ENCODE data around the gene HPSE.

Gene HPSE

DNA sequence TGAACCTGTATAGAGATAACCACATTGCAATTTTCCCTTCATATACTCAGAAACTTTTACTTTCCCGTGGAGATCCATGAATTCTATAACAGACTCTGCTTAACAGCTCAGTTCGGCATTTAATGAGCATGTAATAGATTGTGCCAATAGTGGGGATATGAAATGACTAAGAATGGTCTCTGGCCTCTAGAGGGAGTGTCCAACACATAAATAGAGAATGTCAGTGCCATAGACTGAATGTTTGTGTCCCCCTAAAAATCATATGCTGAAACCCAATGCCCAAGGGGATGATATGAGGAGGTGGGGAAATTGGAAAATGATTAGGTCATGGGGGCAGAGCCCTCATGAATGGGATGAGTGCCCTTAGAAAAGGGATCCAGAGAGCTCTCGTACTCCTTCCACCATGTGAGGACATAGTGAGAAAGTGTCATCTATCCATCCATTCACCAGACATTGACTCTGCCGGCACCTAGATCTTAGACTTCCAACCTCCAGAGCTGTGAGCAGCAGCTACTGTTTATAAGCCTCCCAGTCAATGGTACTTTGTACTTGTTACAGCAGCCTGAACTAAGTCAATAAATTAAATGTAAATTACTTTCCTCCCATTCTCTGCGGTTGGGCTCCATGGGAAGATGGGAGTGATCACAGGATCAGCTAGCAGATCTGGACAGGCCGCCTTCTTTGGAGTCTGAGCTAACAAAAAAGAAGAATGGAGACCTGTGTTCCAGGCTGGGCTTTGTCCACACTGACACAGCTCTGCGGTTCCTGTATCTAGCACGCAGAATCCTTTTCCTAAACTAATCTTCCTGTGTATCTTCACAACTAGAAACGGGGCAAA is 28.1 kb upstream of the HPSE start:
- Histone ChIP-seq H3K9me3 (ENCODE audit: control insufficient read depth, insufficient read depth, low read length) (no peaks in the 10 kb centered on the region), H3K27ac (ENCODE audit: low read length) (no peak overlapping the region), H3K27me3 (ENCODE audit: control insufficient read depth, insufficient read depth, low read length) (no peaks in the 10 kb centered on the region), H3K4me3 (ENCODE audit: low read length) (no peak overlapping the region), H3K4me1 (ENCODE audit: control insufficient read depth, insufficient read depth, low read length) (peaks cover 2% of the 10 kb centered on the region; the same call in 1 of the 2 replicates), H3K36me3 (ENCODE audit: control insufficient read depth, insufficient read depth, low read length) (no peaks in the 10 kb centered on the region)
- WGBS (ENCODE audit: insufficient coverage, insufficient read length), result no CpG with 5 or more reads among the region's 9 CpGs
- no peak for DNase-seq (ENCODE audit: low read depth, low spot score)

DNA sequence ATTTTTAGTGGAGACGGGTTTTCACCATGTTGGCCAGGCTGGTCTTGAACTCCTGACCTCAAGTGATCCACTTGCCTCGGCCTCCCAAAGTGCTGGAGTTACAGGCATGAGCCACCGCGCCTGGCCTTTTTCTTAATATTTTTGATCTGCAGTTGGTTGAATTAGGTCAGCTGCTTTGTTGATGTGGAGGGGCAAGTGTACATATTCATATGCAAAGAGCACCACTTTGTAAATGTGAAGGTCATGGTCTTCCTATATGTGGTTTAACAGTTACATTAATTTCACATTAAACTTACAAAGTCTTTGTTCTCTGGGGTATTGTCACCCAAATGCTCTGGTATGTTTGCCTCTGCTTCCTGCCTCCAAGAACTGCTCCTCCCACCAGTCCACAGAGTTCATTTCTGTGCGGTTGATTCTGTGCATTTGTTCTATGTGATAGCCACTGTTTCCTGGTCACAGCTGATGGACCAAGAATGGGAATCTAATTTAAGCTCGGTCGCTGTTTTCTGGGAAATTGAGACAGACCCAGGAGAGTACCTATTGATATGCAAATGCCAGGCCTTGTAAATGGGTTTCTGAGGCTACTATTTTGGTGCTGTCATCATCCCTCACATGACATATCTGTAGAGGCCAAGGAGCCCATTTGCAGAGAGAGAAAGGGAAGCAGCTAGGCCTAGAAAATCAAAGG is 26.9 kb upstream of the HPSE start:
- H3K4me3 ChIP-seq (ENCODE audit: low read length), result no peak overlapping the region
- H3K36me3 ChIP-seq (ENCODE audit: control insufficient read depth, insufficient read depth, low read length), result no peaks in the 10 kb centered on the region
- peaks cover 2% of the 10 kb centered on the region; the same call in 1 of the 2 replicates for H3K4me1 ChIP-seq (ENCODE audit: control insufficient read depth, insufficient read depth, low read length)
- no peaks in the 10 kb centered on the region for H3K9me3 ChIP-seq (ENCODE audit: control insufficient read depth, insufficient read depth, low read length)
- WGBS (ENCODE audit: insufficient coverage, insufficient read length), result no CpG with 5 or more reads among the region's 7 CpGs
- peak overlapping the region; percentile 35 for H3K27ac ChIP-seq (ENCODE audit: low read length)
- no peaks in the 10 kb centered on the region for H3K27me3 ChIP-seq (ENCODE audit: control insufficient read depth, insufficient read depth, low read length)
- DNase-seq (ENCODE audit: low read depth, low spot score), result peak; percentile 50

- WGBS (ENCODE audit: insufficient coverage, insufficient read length), result no CpG with 5 or more reads among the region's 4 CpGs
Measured at GRCh38 chr4:83360018-83360417, 25.4 kb upstream of the HPSE start.

DNA sequence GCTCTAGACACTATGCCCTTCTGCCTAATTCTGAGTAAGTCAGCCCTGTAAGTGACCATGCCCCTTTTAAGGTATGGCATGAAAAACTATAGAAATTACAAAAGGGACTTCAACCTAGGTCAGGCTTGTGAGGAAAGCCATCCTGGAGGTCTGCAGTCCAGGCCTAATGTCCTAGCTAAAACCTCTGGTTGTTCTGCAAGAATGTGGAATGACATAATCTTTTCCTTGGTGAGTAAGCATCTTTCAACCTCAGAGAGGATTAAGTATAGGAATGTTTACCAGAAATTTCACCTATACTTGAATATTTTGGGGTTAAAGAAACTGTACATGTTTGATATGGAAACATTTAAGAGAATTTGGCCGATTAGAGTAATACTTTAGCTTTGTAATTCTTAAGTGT is 23.8 kb upstream of the HPSE start:
- H3K27ac ChIP-seq (ENCODE audit: low read length), result no peak overlapping the region
- WGBS (ENCODE audit: insufficient coverage, insufficient read length), result no CpG with 5 or more reads among the region's 1 CpG
- H3K9me3 ChIP-seq (ENCODE audit: control insufficient read depth, insufficient read depth, low read length), result no peaks in the 10 kb centered on the region
- DNase-seq (ENCODE audit: low read depth, low spot score), result no peak
- H3K4me1 ChIP-seq (ENCODE audit: control insufficient read depth, insufficient read depth, low read length), result peaks cover 2% of the 10 kb centered on the region; the same call in 1 of the 2 replicates
- H3K4me3 ChIP-seq (ENCODE audit: low read length), result no peak overlapping the region
- H3K36me3 ChIP-seq (ENCODE audit: control insufficient read depth, insufficient read depth, low read length), result no peaks in the 10 kb centered on the region
- no peaks in the 10 kb centered on the region for H3K27me3 ChIP-seq (ENCODE audit: control insufficient read depth, insufficient read depth, low read length)

More at GRCh38 chr4:83360018-83360417, 25.4 kb upstream of the HPSE start:
- Histone ChIP-seq H3K4me1 (ENCODE audit: control insufficient read depth, insufficient read depth, low read length) (peaks cover 2% of the 10 kb centered on the region; the same call in 1 of the 2 replicates), H3K4me3 (ENCODE audit: low read length) (no peak overlapping the region), H3K9me3 (ENCODE audit: control insufficient read depth, insufficient read depth, low read length) (no peaks in the 10 kb centered on the region), H3K36me3 (ENCODE audit: control insufficient read depth, insufficient read depth, low read length) (no peaks in the 10 kb centered on the region), H3K27ac (ENCODE audit: low read length) (no peak overlapping the region), H3K27me3 (ENCODE audit: control insufficient read depth, insufficient read depth, low read length) (no peaks in the 10 kb centered on the region)
- DNase-seq (ENCODE audit: low read depth, low spot score), result no peak

DNA sequence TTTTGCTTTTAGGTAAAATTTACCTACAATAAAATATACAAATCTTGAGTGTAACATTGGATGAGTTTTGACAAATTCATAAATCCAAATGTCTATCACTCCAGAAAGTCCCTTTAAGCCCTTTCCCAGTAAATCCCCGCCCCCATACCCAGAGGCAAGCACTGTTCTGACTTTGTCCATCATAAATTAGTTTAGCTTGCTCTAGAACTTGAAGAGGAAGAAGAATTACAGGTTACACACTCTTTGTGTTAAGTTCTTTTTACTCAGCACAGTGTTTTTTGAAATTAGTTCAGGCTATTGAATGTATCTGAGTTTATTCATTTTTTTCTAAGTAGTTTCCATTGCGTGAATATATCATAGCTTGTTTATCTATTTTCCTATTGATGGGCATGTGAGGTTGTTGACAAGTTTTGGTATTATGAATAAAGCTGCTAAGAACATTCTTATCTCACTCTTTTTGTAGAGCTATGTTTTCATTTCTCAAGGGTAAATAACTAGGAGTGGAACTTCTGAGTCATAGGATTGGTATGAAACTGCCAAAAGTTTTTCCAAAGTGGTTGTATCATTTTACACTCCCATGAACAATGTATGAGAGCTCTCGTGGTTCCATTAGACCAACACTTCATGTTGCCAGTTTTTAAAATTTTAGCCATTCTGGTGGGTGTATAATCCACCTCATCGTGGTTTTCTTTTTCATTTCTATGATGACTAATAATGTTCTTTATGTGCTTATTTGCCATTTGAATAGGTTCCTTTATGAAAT is 22.4 kb upstream of the HPSE start:
- Histone ChIP-seq H3K27me3 (ENCODE audit: control insufficient read depth, insufficient read depth, low read length) (no peaks in the 10 kb centered on the region), H3K4me1 (ENCODE audit: control insufficient read depth, insufficient read depth, low read length) (peaks cover 2% of the 10 kb centered on the region; the same call in 1 of the 2 replicates), H3K27ac (ENCODE audit: low read length) (no peak overlapping the region), H3K9me3 (ENCODE audit: control insufficient read depth, insufficient read depth, low read length) (no peaks in the 10 kb centered on the region), H3K4me3 (ENCODE audit: low read length) (no peak overlapping the region), H3K36me3 (ENCODE audit: control insufficient read depth, insufficient read depth, low read length) (no peaks in the 10 kb centered on the region)
- no CpG with 5 or more reads among the region's 4 CpGs for WGBS (ENCODE audit: insufficient coverage, insufficient read length)
- no peak for DNase-seq (ENCODE audit: low read depth, low spot score)

DNA sequence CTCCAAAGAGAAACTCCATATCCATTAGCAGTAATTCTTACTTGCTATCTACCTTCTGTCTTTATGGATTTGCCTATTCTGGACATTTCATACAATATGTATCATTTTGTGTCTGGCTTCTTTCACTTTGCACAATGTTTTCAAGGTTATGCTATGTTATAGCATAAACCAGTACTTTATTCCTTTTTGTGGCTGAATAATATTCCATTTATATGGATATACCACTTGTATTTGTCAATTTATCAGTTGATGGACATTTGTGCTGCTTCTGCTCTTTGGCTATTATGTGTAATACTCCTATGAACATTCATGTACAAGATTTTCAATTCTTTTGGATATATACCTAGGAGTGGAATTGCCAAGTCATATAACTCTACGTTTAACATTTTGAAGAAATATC is 18.9 kb upstream of the HPSE start:
- no peak for DNase-seq (ENCODE audit: low read depth, low spot score)
- Histone ChIP-seq H3K27me3 (ENCODE audit: control insufficient read depth, insufficient read depth, low read length) (no peaks in the 10 kb centered on the region), H3K4me3 (ENCODE audit: low read length) (no peak overlapping the region), H3K27ac (ENCODE audit: low read length) (no peak overlapping the region), H3K4me1 (ENCODE audit: control insufficient read depth, insufficient read depth, low read length) (no peaks in the 10 kb centered on the region), H3K36me3 (ENCODE audit: control insufficient read depth, insufficient read depth, low read length) (no peaks in the 10 kb centered on the region), H3K9me3 (ENCODE audit: control insufficient read depth, insufficient read depth, low read length) (no peaks in the 10 kb centered on the region)
- WGBS (ENCODE audit: insufficient coverage, insufficient read length), result no CpG with 5 or more reads among the region's 1 CpG

DNA sequence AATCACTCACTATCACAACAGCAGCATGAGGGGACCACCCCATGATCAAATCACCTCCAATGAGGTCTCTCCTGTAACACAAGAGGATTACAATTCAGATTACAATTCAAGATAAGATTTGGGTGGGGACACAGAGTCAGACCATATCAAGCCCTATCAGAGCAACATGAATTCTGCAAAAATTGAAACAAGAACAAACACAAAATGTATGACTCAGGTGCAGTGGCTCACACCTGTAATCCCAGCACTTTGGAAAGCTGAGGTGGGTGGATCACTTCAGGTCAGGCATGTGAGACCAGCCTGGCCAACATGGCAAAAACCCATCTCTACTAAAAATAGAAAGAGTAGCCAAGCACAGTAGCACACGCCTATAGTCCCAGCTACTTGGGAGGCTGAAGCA is 13.4 kb upstream of the HPSE start:
- Histone ChIP-seq H3K9me3 (ENCODE audit: control insufficient read depth, insufficient read depth, low read length) (peaks cover 1% of the 10 kb centered on the region), H3K4me3 (ENCODE audit: low read length) (no peak overlapping the region), H3K4me1 (ENCODE audit: control insufficient read depth, insufficient read depth, low read length) (no peaks in the 10 kb centered on the region), H3K27ac (ENCODE audit: low read length) (no peak overlapping the region), H3K27me3 (ENCODE audit: control insufficient read depth, insufficient read depth, low read length) (no peaks in the 10 kb centered on the region), H3K36me3 (ENCODE audit: control insufficient read depth, insufficient read depth, low read length) (no peaks in the 10 kb centered on the region)
- WGBS (ENCODE audit: insufficient coverage, insufficient read length), result no CpG with 5 or more reads among the region's 1 CpG
- no peak for DNase-seq (ENCODE audit: low read depth, low spot score)

GRCh38 chr4:83342476-83342875 is 7.8 kb upstream of the HPSE start:
- Histone ChIP-seq H3K27me3 (ENCODE audit: control insufficient read depth, insufficient read depth, low read length) (no peaks in the 10 kb centered on the region), H3K36me3 (ENCODE audit: control insufficient read depth, insufficient read depth, low read length) (no peaks in the 10 kb centered on the region), H3K27ac (ENCODE audit: low read length) (no peak overlapping the region), H3K4me3 (ENCODE audit: low read length) (no peak overlapping the region), H3K9me3 (ENCODE audit: control insufficient read depth, insufficient read depth, low read length) (peaks cover 1% of the 10 kb centered on the region), H3K4me1 (ENCODE audit: control insufficient read depth, insufficient read depth, low read length) (no peaks in the 10 kb centered on the region)
- no CpG with 5 or more reads among the region's 3 CpGs for WGBS (ENCODE audit: insufficient coverage, insufficient read length)
- no peak for DNase-seq (ENCODE audit: low read depth, low spot score)

GRCh38 chr4:83340692-83341343 is 6.2 kb upstream of the HPSE start:
- H3K27ac ChIP-seq (ENCODE audit: low read length), result no peak overlapping the region
- H3K9me3 ChIP-seq (ENCODE audit: control insufficient read depth, insufficient read depth, low read length), result no peaks in the 10 kb centered on the region
- no CpG with 5 or more reads among the region's 2 CpGs for WGBS (ENCODE audit: insufficient coverage, insufficient read length)
- no peaks in the 10 kb centered on the region for H3K4me1 ChIP-seq (ENCODE audit: control insufficient read depth, insufficient read depth, low read length)
- H3K4me3 ChIP-seq (ENCODE audit: low read length), result no peak overlapping the region
- no peaks in the 10 kb centered on the region for H3K36me3 ChIP-seq (ENCODE audit: control insufficient read depth, insufficient read depth, low read length)
- H3K27me3 ChIP-seq (ENCODE audit: control insufficient read depth, insufficient read depth, low read length), result no peaks in the 10 kb centered on the region; the same call in 1 of the 2 replicates
- DNase-seq (ENCODE audit: low read depth, low spot score), result no peak

DNA sequence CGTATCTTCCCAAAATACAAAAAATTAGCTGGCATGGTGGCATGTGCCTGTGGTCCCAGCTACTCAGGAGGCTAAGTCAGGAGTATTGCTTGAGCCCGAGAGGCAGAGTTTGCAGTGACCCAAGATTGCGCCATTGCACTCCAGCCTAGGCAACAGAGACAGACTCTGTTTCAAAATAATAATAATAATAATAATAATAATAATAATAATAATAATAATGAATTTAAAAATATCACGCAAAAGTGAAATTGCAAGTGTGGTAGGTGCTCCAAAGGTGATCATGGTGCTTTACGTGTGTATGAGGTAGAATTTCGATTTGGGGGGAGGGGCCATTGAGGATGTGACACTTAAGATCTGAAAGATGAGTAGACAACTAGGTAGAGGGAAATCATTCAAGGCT is 4.9 kb upstream of the HPSE start:
- no peak overlapping the region for H3K4me3 ChIP-seq (ENCODE audit: low read length)
- H3K27me3 ChIP-seq (ENCODE audit: control insufficient read depth, insufficient read depth, low read length), result peaks cover 4% of the 10 kb centered on the region
- DNase-seq (ENCODE audit: low read depth, low spot score), result no peak
- no peaks in the 10 kb centered on the region for H3K36me3 ChIP-seq (ENCODE audit: control insufficient read depth, insufficient read depth, low read length)
- no peaks in the 10 kb centered on the region for H3K9me3 ChIP-seq (ENCODE audit: control insufficient read depth, insufficient read depth, low read length)
- no peak overlapping the region for H3K27ac ChIP-seq (ENCODE audit: low read length)
- no CpG with 5 or more reads among the region's 6 CpGs for WGBS (ENCODE audit: insufficient coverage, insufficient read length)
- peaks cover 2% of the 10 kb centered on the region; the same call in 1 of the 2 replicates for H3K4me1 ChIP-seq (ENCODE audit: control insufficient read depth, insufficient read depth, low read length)
